Psoas muscle (tissue), 8 donors: ENCODE results near the gene ZNF414. TPM values are rescaled to one million over a fixed set of nuclear protein-coding genes. Genes with fewer than 3 reads are reported as not detected.

Experiments used
- ATAC-seq, 4 donors: fragments of 200-7000 bp; cut with Tn5 transposase; one replicate each; pipeline ENCODE4 v1.9.1; 2020; ENCODE audit warnings: moderate library complexity in 3 of 4, mild to moderate bottlenecking in 2 of 4
- DNase-seq, 2 donors: peaks; one replicate each; pipeline ENCODE4 v3.0.0-alpha.2; 2020
- H3K27ac ChIP-seq: fragments of 200-600 bp; one replicate; pipeline ENCODE4 v1.8.0; 2022
- H3K27me3 ChIP-seq, 3 donors: fragments of 200-600 bp in 1 of 3; one replicate each; pipeline versions ENCODE4 v1.6.1 to v1.8.0; 2013 to 2022; ENCODE audit warnings: low read length in 2 of 3, mild to moderate bottlenecking in 2 of 3, moderate library complexity in 1 of 3; ENCODE audit not compliant: insufficient read depth in 3 of 3
- H3K36me3 ChIP-seq, 2 donors: fragments of 200-600 bp in 1 of 2; one replicate each; pipeline versions ENCODE4 v1.6.1 to v1.8.0; 2013 to 2022; ENCODE audit warnings: low read depth in 1 of 2, mild to moderate bottlenecking in 1 of 2, moderate library complexity in 1 of 2; ENCODE audit not compliant: insufficient read depth in 1 of 2
- H3K4me1 ChIP-seq: fragments of 200-600 bp; one replicate; pipeline ENCODE4 v1.8.0; 2022
- H3K4me3 ChIP-seq: fragments of 200-600 bp; one replicate; pipeline ENCODE4 v1.8.0; 2022; ENCODE audit warnings: mild to moderate bottlenecking
- H3K9me3 ChIP-seq: fragments of 200-600 bp; one replicate; pipeline ENCODE4 v1.8.0; 2022
- WGBS, 3 donors: extraction: QIAGEN DNeasy Blood & Tissue Kit; methylation state at CpG; one replicate each; pipeline versions ENCODE4 v1.1.6 to v1.1.7; 2013; 5-methylcytosine and 5-hydroxymethylcytosine counted together
- intact Hi-C, 2 donors: fragments of 100-400 bp; cut with DNase I; formaldehyde crosslinking; loops; one replicate each; pipeline versions ENCODE4 v1.11.0 to v1.14.2; 2022
- polyA plus RNA-seq, 3 donors: library from polyadenylated mRNA; stranded (reverse); fragments of 200-250 nt; gene quantifications; one replicate each; pipeline ENCODE4 v1.2.3, GENCODE V29; 2013
- total RNA-seq, 4 donors: library from RNA; stranded (reverse); fragmentation: NEBNext Ultra II Directional in 2 of 4; extraction: Animal tissue kit (Norgen Biotek cat#: 25700) in 2 of 4; gene quantifications; one replicate each; pipeline versions ENCODE4 v1.2.1 to v1.2.4, GENCODE V29; 2021 to 2023
- TF ChIP-seq, protein P1 (sequence below): fragments of 200-600 bp; IDR thresholded peaks from one replicate; pipeline ENCODE4 v1.8.0; 2022; ENCODE audit warnings: antibody characterized with exemption
- donor health status: healthy with polysubstance abuse.
- donor health status: DM: no; HTN: no; CAD: no; lungs with moderate emphysema.
- donor health status: Bipolar disorder and iron deficiency.
- donor health status: healthy.
- donor health status: DM: yes; HTN: yes; CAD: no.
- donor health status: DM: no; HTN: no; CAD: no.
- donor health status: DM: no; HTN: no; CAD: no.
- donor health status: DM: yes; HTN: yes; CAD: no.

The ZNF414 gene
- total and polyA plus RNA-seq, 7 donors: 10.4 to 21.6 (median 17.8) TPM

DNA sequence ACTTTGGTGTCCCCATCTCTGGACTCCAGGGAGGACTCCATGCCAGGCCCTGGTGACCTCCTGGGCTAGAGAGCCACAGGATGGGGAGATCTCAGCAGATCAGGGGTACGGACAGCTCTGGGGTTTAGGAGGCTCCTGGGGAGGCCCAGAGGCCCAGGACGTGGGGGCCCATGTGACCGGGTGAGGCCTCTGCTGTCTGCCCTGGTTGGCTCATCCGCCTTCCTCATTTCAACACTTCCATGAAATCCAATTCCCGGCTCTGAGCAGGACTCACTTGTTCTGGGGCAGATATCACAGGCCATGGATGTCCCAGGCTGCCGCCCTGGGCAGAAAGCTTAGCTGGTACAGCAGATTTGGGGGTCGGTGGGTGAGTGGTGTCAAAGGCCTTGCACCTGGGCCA, 10.5 kb downstream of the ZNF414 start:
- intact Hi-C loops: loop anchor here in 1 of 2 donors (5.0 kb wide), 1 partner anchor 36 kb away; no protein-coding TSS in a partner anchor
- no peak for ATAC-seq
- Histone ChIP-seq H3K4me1 (peaks cover 11% of the 10 kb centered on the region), H3K36me3 (no peaks in the 10 kb centered on the region), H3K27ac (no peak overlapping the region), H3K4me3 (no peak overlapping the region), H3K27me3 (no peaks in the 10 kb centered on the region), H3K9me3 (no peaks in the 10 kb centered on the region)
- TF ChIP-seq, protein P1, sequence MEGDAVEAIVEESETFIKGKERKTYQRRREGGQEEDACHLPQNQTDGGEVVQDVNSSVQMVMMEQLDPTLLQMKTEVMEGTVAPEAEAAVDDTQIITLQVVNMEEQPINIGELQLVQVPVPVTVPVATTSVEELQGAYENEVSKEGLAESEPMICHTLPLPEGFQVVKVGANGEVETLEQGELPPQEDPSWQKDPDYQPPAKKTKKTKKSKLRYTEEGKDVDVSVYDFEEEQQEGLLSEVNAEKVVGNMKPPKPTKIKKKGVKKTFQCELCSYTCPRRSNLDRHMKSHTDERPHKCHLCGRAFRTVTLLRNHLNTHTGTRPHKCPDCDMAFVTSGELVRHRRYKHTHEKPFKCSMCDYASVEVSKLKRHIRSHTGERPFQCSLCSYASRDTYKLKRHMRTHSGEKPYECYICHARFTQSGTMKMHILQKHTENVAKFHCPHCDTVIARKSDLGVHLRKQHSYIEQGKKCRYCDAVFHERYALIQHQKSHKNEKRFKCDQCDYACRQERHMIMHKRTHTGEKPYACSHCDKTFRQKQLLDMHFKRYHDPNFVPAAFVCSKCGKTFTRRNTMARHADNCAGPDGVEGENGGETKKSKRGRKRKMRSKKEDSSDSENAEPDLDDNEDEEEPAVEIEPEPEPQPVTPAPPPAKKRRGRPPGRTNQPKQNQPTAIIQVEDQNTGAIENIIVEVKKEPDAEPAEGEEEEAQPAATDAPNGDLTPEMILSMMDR: no peak
- WGBS, 3 donors: 83 to 93% (median 92%) methylated on average over 7 of the region's 7 CpGs
- no peak for DNase-seq

DNA sequence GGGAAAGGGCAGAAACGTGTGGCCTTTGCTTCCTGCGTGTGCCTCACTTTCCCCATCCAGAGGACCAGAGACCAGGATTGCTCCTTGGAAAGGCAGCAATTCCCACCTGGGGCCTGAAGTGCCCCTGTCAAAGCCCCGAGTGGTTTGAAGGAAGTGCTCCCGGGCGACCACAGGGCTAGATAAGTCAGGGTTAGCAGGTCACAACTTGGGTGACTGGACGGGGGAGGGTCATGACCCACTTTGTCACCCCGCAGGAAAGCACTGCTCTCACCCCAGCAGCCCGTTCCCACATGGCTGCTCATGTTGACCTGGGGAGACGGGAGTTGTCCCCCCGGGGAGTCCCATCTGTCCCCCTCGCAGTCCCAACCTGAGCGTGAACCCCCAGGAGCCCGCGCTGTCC, 12.0 kb downstream of the ZNF414 start:
- DNase-seq (no peak), ATAC-seq (no peak)
- Histone ChIP-seq H3K4me1 (peaks cover 11% of the 10 kb centered on the region), H3K9me3 (no peaks in the 10 kb centered on the region), H3K27ac (no peak overlapping the region), H3K4me3 (no peak overlapping the region), H3K27me3 (no peaks in the 10 kb centered on the region), H3K36me3 (no peaks in the 10 kb centered on the region)
- intact Hi-C loops: loop anchor here in 1 of 2 donors (5.0 kb wide), 1 partner anchor 35 kb away; no protein-coding TSS in a partner anchor
- WGBS, 3 donors: 74 to 76% (median 74%) methylated on average over 14 of the region's 14 CpGs
- TF ChIP-seq, protein P1: no peak

DNA sequence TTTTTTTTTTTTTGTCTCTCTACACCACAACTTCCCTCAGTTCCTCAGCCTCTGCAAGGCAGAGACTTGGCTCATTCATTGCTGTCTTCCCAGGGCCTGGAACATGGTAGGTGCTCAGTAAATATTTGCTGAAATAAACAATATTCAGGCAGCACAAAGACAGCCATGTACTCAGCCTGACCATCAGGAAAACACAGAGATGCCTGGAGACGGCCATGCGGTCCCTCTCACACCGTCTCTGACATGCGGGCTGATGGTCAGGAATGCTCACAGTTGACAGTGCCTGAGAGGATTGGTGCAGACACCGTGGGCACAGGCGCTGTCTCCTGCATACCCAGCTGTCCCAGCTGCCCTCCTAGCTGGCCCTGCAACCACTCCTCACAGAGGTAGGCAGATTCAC, 12.5 kb downstream of the ZNF414 start:
- WGBS, 3 donors: 68 to 83% (median 68%) methylated on average over 6 of the region's 6 CpGs
- no peak overlapping the region for H3K27ac ChIP-seq
- H3K4me3 ChIP-seq: no peak overlapping the region
- no peaks in the 10 kb centered on the region for H3K9me3 ChIP-seq
- DNase-seq (no peak), ATAC-seq (no peak)
- H3K27me3 ChIP-seq: no peaks in the 10 kb centered on the region
- intact Hi-C loops: loop anchor here in 1 of 2 donors (5.0 kb wide), 1 partner anchor 34 kb away; no protein-coding TSS in a partner anchor
- TF ChIP-seq, protein P1: no peak
- H3K36me3 ChIP-seq: no peaks in the 10 kb centered on the region
- H3K4me1 ChIP-seq: peaks cover 11% of the 10 kb centered on the region

DNA sequence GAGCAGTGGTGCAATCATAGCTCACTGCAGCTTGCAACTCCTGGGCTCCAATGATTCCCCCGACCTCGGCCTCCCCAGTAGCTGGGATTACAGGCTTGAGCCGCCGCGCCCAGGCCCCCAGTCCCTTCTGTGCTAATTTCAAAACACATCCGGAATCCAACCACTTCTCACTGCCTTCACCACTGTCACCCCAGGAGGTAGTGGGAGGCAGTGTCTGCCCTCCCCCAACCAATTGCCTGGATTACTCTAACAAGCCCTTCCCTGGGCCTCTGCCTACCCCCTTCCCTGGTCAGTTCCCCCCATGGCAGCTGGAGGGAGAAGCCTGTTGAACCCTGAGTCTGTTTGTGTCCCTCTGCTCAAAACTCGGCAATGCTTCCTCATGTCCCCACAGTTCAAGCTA, 13.8 kb downstream of the ZNF414 start:
- Histone ChIP-seq H3K27ac (no peak overlapping the region), H3K36me3 (no peaks in the 10 kb centered on the region), H3K4me1 (no peaks in the 10 kb centered on the region), H3K9me3 (no peaks in the 10 kb centered on the region), H3K27me3 (no peaks in the 10 kb centered on the region), H3K4me3 (no peak overlapping the region)
- intact Hi-C loops: loop anchor here in 1 of 2 donors (5.0 kb wide), 1 partner anchor 33 kb away; no protein-coding TSS in a partner anchor
- WGBS, 3 donors: 59 to 70% (median 68%) methylated on average over 7 of the region's 7 CpGs
- DNase-seq: no peak
- ATAC-seq: no peak
- TF ChIP-seq, protein P1: no peak
